Breast epithelium (tissue), 3 donors: ENCODE data around the gene SFXN1.

ENCODE experiments used
- POLR2AphosphoS5 ChIP-seq, 3 donors: sonication (generic); formaldehyde crosslinking; IDR thresholded peaks; one replicate each; pipeline ENCODE4 v1.6.1; 2017; ENCODE audit warnings: antibody characterized with exemption in 3 of 3
- TF ChIP-seq, protein P1 (sequence below), 3 donors: fragments of 450-650 bp; IDR thresholded peaks; one replicate each; pipeline ENCODE4 v1.5.1; 2016 to 2017; ENCODE audit warnings: antibody characterized with exemption in 3 of 3, mild to moderate bottlenecking in 3 of 3, moderate library complexity in 3 of 3

DNA sequence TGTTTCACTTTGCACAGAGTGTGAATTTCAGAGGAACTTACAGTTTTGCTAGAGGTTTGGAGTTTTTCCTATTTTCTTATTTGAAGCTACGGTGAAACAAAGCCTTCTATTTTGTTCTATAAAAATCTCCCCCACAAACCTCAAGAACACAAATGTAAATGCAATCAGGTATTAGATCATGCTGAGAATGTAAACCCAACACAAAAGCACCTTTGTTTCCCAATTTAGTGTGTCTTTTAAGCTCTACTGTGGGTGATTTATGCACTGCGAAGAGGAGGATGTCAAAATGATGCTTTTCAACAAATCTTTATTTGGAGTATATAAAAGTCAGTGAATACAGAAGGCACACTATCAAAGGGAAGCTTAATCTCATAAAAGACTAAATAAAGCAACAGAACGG lies 30.1 kb upstream of the SFXN1 start:
- TF ChIP-seq, protein P1, sequence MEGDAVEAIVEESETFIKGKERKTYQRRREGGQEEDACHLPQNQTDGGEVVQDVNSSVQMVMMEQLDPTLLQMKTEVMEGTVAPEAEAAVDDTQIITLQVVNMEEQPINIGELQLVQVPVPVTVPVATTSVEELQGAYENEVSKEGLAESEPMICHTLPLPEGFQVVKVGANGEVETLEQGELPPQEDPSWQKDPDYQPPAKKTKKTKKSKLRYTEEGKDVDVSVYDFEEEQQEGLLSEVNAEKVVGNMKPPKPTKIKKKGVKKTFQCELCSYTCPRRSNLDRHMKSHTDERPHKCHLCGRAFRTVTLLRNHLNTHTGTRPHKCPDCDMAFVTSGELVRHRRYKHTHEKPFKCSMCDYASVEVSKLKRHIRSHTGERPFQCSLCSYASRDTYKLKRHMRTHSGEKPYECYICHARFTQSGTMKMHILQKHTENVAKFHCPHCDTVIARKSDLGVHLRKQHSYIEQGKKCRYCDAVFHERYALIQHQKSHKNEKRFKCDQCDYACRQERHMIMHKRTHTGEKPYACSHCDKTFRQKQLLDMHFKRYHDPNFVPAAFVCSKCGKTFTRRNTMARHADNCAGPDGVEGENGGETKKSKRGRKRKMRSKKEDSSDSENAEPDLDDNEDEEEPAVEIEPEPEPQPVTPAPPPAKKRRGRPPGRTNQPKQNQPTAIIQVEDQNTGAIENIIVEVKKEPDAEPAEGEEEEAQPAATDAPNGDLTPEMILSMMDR (IDR thresholded peaks at IDR 0.05), result no peak
- TF ChIP-seq POLR2AphosphoS5 (IDR thresholded peaks at IDR 0.05), result no peak
